ENCODE results near the gene ARHGEF11.

The ARHGEF11 gene

GRCh38 chr1:157050836-157051235, 5.3 kb upstream of the ARHGEF11 start:
- no peak for DNase-seq (ENCODE audit: low spot score)

- no peak for DNase-seq (ENCODE audit: low spot score)
Observed at GRCh38 chr1:157047062-157047410, 1.5 kb upstream of the ARHGEF11 start.

- DNase-seq (ENCODE audit: low spot score) = no peak
Observed at GRCh38 chr1:157044326-157044725, 1.2 kb downstream of the ARHGEF11 start.

GRCh38 chr1:157043685-157044084, 1.9 kb downstream of the ARHGEF11 start:
- DNase-seq (ENCODE audit: low spot score) = no peak

- no peak for DNase-seq (ENCODE audit: low spot score)
Observed at GRCh38 chr1:157042846-157043245, 2.7 kb downstream of the ARHGEF11 start.

GRCh38 chr1:157040802-157041201, 4.7 kb downstream of the ARHGEF11 start:
- no peak for DNase-seq (ENCODE audit: low spot score)

- no peak for DNase-seq (ENCODE audit: low spot score)
Observed at GRCh38 chr1:157035121-157035520, 10.4 kb downstream of the ARHGEF11 start.

- DNase-seq (ENCODE audit: low spot score) = no peak
Observed at GRCh38 chr1:157034137-157034800, 11.3 kb downstream of the ARHGEF11 start.

- DNase-seq (ENCODE audit: low spot score) = no peak
Observed at GRCh38 chr1:157033357-157033876, 12.1 kb downstream of the ARHGEF11 start.

- no peak for DNase-seq (ENCODE audit: low spot score)
Observed at GRCh38 chr1:157032303-157032702, 13.2 kb downstream of the ARHGEF11 start.

- no peak for DNase-seq (ENCODE audit: low spot score)
Observed at GRCh38 chr1:157030728-157031127, 14.8 kb downstream of the ARHGEF11 start.

- DNase-seq (ENCODE audit: low spot score) = no peak
Observed at GRCh38 chr1:157028674-157029073, 16.9 kb downstream of the ARHGEF11 start.

- no peak for DNase-seq (ENCODE audit: low spot score)
Observed at GRCh38 chr1:157025856-157026255, 19.7 kb downstream of the ARHGEF11 start.

GRCh38 chr1:157025385-157025784, 20.2 kb downstream of the ARHGEF11 start:
- DNase-seq (ENCODE audit: low spot score) = no peak

GRCh38 chr1:157021688-157022087, 23.9 kb downstream of the ARHGEF11 start:
- no peak for DNase-seq (ENCODE audit: low spot score)

GRCh38 chr1:157019457-157019856, 26.1 kb downstream of the ARHGEF11 start:
- no peak for DNase-seq (ENCODE audit: low spot score)

- no peak for DNase-seq (ENCODE audit: low spot score)
Observed at GRCh38 chr1:157011845-157012244, 33.7 kb downstream of the ARHGEF11 start.

- DNase-seq (ENCODE audit: low spot score) = no peak
Observed at GRCh38 chr1:157008502-157008901, 37.0 kb downstream of the ARHGEF11 start.

GRCh38 chr1:157007306-157007705, 38.2 kb downstream of the ARHGEF11 start:
- DNase-seq (ENCODE audit: low spot score) = no peak

GRCh38 chr1:157006676-157007075, 38.9 kb downstream of the ARHGEF11 start:
- no peak for DNase-seq (ENCODE audit: low spot score)

GRCh38 chr1:157005965-157006364, 39.6 kb downstream of the ARHGEF11 start:
- DNase-seq (ENCODE audit: low spot score) = no peak

- DNase-seq (ENCODE audit: low spot score) = no peak
Observed at GRCh38 chr1:157004806-157005205, 40.7 kb downstream of the ARHGEF11 start.

- no peak for DNase-seq (ENCODE audit: low spot score)
Observed at GRCh38 chr1:157004327-157004726, 41.2 kb downstream of the ARHGEF11 start.

GRCh38 chr1:157001304-157001703, 44.2 kb downstream of the ARHGEF11 start:
- no peak for DNase-seq (ENCODE audit: low spot score)
